GM18861 (cell line): Measurements from ENCODE around the gene KREMEN1.

Source experiments
- ATAC-seq: cut with Tn5 transposase; IDR thresholded peaks from one replicate; pipeline ENCODE4 v1.9.1; 2021; ENCODE audit not compliant: unreplicated experiment

KREMEN1 gene

GRCh38 chr22:29148036-29148435 lies 75.2 kb downstream of the KREMEN1 start:
- no peak for ATAC-seq

GRCh38 chr22:29148826-29149225 lies 76.0 kb downstream of the KREMEN1 start:
- no peak for ATAC-seq

- ATAC-seq, result no peak
These were observed 77.2 kb downstream of the KREMEN1 start for GRCh38 chr22:29149841-29150555.

GRCh38 chr22:29150701-29151100 lies 77.9 kb downstream of the KREMEN1 start:
- no peak for ATAC-seq

GRCh38 chr22:29151316-29151715 lies 78.5 kb downstream of the KREMEN1 start:
- no peak for ATAC-seq

- no peak for ATAC-seq
These were observed 79.5 kb downstream of the KREMEN1 start for GRCh38 chr22:29152045-29152953.

- no peak for ATAC-seq
These were observed 80.3 kb downstream of the KREMEN1 start for GRCh38 chr22:29152954-29153719.

GRCh38 chr22:29154364-29155048 lies 81.7 kb downstream of the KREMEN1 start:
- ATAC-seq, result no peak

GRCh38 chr22:29155966-29156365 lies 83.1 kb downstream of the KREMEN1 start:
- no peak for ATAC-seq

- peak; percentile 62 for ATAC-seq
These were observed 83.7 kb downstream of the KREMEN1 start for GRCh38 chr22:29156507-29156906.

- ATAC-seq, result no peak
These were observed 85.1 kb downstream of the KREMEN1 start for GRCh38 chr22:29157759-29158535.

- no peak for ATAC-seq
These were observed 85.7 kb downstream of the KREMEN1 start for GRCh38 chr22:29158546-29158945.

- ATAC-seq, result no peak
These were observed 91.0 kb downstream of the KREMEN1 start for GRCh38 chr22:29163808-29164207.

GRCh38 chr22:29165321-29166060 lies 92.7 kb downstream of the KREMEN1 start:
- ATAC-seq, result no peak

- ATAC-seq, result no peak
These were observed 93.3 kb downstream of the KREMEN1 start for GRCh38 chr22:29166180-29166579.

GRCh38 chr22:29167032-29167911 lies 94.4 kb downstream of the KREMEN1 start:
- ATAC-seq, result peak; percentile 85

- no peak for ATAC-seq
These were observed 98.9 kb downstream of the KREMEN1 start for GRCh38 chr22:29171721-29172120.

GRCh38 chr22:29172216-29172615 lies 99.4 kb downstream of the KREMEN1 start:
- no peak for ATAC-seq
